Fibroblast of lung (primary cell): ENCODE results near the gene RASA3. TPM values are rescaled to one million over a fixed set of nuclear protein-coding genes. Genes with fewer than 3 reads are reported as not detected.
A peak's percentile ranks its signal among the peaks of the same experiment; 100 is the strongest.

Source experiments
- DNase-seq, 2 donors: peaks; one replicate each; pipeline versions ENCODE4 v3.0.0 to v3.0.0-alpha.2; 2010; ENCODE audit warnings: low read depth in 2 of 2
- H2AFZ ChIP-seq: 2 replicates; pipeline ENCODE4 v1.5.1; 2012; ENCODE audit warnings: low read length, control low read depth, inconsistent platforms
- H3K27ac ChIP-seq: 2 replicates; pipeline ENCODE4 v1.5.1; 2011; ENCODE audit warnings: low read length, control low read depth; ENCODE audit not compliant: insufficient read depth
- H3K27me3 ChIP-seq: 2 replicates; pipeline ENCODE4 v1.5.1; 2011; ENCODE audit warnings: mild to moderate bottlenecking, low read length; ENCODE audit not compliant: control insufficient read depth, insufficient read depth
- H3K36me3 ChIP-seq: 2 replicates; pipeline ENCODE4 v1.5.1; 2011; ENCODE audit warnings: low read length; ENCODE audit not compliant: control insufficient read depth, insufficient read depth
- H3K4me1 ChIP-seq: 2 replicates; pipeline ENCODE4 v1.5.1; 2011; ENCODE audit warnings: low read length; ENCODE audit not compliant: control insufficient read depth, insufficient read depth; ENCODE audit errors: extremely low read depth
- H3K4me2 ChIP-seq: 2 replicates; pipeline ENCODE4 v1.5.1; 2011; ENCODE audit warnings: low read length, control low read depth; ENCODE audit not compliant: insufficient read depth; ENCODE audit errors: extremely low read depth
- H3K4me3 ChIP-seq, 4 experiments: fragments of 200-600 bp in 1 of 4; sonication (generic) in 1 of 4; replicated peaks in 1 of 4; 2 replicates each; pipeline ENCODE4 v1.5.1; 2011 to 2016; ENCODE audit warnings: low read length in 4 of 4, low read depth in 3 of 4, mild to moderate bottlenecking in 3 of 4, control low read depth in 2 of 4, inconsistent platforms in 1 of 4, mixed read lengths in 1 of 4; ENCODE audit not compliant: insufficient read depth in 1 of 4; ENCODE audit errors: control extremely low read depth in 1 of 4
- H3K79me2 ChIP-seq: 2 replicates; pipeline ENCODE4 v1.5.1; 2012; ENCODE audit warnings: mild to moderate bottlenecking, low read length, inconsistent platforms; ENCODE audit not compliant: control insufficient read depth, insufficient read depth
- H3K9ac ChIP-seq: 2 replicates; pipeline ENCODE4 v1.5.1; 2011; ENCODE audit warnings: mild to moderate bottlenecking, low read length, control low read depth; ENCODE audit not compliant: insufficient read depth
- H3K9me3 ChIP-seq: 2 replicates; pipeline ENCODE4 v1.5.1; 2012; ENCODE audit warnings: low read depth, low read length; ENCODE audit not compliant: control insufficient read depth, insufficient read depth
- H4K20me1 ChIP-seq: 2 replicates; pipeline ENCODE4 v1.5.1; 2011; ENCODE audit warnings: low read length; ENCODE audit not compliant: control insufficient read depth, insufficient read depth; ENCODE audit errors: extremely low read depth
- EZH2 ChIP-seq: IDR thresholded peaks from 2 replicates; pipeline ENCODE4 v1.5.1; 2012; ENCODE audit warnings: low read length, control low read depth, mild to moderate bottlenecking; ENCODE audit errors: missing control alignments
- polyA plus RNA-seq, 2 donors: library from polyadenylated mRNA; depleted of rRNA in 1 of 2; stranded (reverse) in 1 of 2; unstranded in 1 of 2; fragments of >200 nt; gene quantifications; 2 replicates each; pipeline ENCODE4 v1.2.1, GENCODE V29; 2011 to 2012; ENCODE audit warnings: missing spikeins in 1 of 2
- total RNA-seq: library from RNA; depleted of rRNA; stranded (reverse); fragments of >200 nt; gene quantifications from 2 replicates; pipeline ENCODE4 v1.2.1, GENCODE V29; 2014
- TF ChIP-seq, protein P1 (sequence below), 2 donors: IDR thresholded peaks in 1 of 2; conservative IDR thresholded peaks in 1 of 2; 1 replicate in 1 of 2; 2 replicates in 1 of 2; pipeline ENCODE4 v1.5.1; 2011 to 2012; ENCODE audit warnings: low read length in 2 of 2, control low read depth in 1 of 2, inconsistent platforms in 1 of 2, low read depth in 1 of 2, mild to moderate bottlenecking in 1 of 2

Gene RASA3
- total and polyA plus RNA-seq, 2 donors (not counting 1 experiment from before 2014, with no cell fraction given): 26.6 to 31.1 TPM

DNA sequence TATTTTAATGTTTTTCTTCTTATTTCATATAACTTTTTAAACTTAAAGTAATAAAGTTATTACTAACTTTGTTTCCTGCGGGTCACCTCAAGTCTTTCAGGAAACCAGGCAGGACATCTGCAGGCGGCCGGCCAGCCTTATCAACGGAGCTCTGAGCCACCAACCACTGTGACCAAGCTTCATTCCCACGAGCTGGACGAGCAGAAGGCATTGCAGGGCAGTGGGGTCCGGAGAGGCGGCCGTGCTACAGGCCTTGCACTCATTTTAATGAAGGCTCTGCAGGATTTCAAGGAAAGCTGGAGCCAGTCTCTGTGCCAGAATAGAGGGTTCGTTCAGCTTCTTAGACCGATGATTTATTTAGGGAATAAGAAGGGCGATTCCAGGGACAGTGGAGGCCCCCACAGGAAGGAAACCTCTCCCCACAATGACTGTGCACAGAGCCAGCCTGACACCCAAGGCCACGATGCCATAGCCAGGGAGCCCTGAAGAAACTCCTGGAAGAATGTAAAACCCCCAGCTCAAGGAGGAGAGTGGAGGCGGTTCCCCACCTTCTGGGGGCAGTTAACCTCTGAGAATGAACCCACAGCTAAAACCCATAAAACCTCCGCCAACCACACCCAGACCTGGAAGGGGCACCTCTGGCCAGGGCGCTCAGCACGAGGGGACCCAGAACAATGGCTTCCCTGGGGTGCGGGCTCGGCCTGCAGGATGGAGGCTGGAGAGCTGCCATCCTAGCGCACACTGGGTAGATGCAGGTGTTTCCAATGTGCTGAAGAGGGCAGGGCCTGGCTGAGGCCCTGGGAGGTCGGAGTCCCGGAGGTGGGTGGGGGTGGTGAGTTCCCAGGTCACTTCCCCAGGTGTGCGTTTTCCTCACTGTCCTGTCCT, 75.0 kb downstream of the RASA3 start:
- Histone ChIP-seq H3K4me2 (no peak overlapping the region), H3K27me3 (no peaks in the 10 kb centered on the region)
- TF ChIP-seq, protein P1, sequence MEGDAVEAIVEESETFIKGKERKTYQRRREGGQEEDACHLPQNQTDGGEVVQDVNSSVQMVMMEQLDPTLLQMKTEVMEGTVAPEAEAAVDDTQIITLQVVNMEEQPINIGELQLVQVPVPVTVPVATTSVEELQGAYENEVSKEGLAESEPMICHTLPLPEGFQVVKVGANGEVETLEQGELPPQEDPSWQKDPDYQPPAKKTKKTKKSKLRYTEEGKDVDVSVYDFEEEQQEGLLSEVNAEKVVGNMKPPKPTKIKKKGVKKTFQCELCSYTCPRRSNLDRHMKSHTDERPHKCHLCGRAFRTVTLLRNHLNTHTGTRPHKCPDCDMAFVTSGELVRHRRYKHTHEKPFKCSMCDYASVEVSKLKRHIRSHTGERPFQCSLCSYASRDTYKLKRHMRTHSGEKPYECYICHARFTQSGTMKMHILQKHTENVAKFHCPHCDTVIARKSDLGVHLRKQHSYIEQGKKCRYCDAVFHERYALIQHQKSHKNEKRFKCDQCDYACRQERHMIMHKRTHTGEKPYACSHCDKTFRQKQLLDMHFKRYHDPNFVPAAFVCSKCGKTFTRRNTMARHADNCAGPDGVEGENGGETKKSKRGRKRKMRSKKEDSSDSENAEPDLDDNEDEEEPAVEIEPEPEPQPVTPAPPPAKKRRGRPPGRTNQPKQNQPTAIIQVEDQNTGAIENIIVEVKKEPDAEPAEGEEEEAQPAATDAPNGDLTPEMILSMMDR (conservative IDR thresholded peaks at IDR 0.05 in 1 of 2, IDR thresholded peaks at IDR 0.05 in 1 of 2; ENCODE audit: low read depth in 1 of 2, low read length in 2 of 2): no peak
- TF ChIP-seq EZH2: no peak

DNA sequence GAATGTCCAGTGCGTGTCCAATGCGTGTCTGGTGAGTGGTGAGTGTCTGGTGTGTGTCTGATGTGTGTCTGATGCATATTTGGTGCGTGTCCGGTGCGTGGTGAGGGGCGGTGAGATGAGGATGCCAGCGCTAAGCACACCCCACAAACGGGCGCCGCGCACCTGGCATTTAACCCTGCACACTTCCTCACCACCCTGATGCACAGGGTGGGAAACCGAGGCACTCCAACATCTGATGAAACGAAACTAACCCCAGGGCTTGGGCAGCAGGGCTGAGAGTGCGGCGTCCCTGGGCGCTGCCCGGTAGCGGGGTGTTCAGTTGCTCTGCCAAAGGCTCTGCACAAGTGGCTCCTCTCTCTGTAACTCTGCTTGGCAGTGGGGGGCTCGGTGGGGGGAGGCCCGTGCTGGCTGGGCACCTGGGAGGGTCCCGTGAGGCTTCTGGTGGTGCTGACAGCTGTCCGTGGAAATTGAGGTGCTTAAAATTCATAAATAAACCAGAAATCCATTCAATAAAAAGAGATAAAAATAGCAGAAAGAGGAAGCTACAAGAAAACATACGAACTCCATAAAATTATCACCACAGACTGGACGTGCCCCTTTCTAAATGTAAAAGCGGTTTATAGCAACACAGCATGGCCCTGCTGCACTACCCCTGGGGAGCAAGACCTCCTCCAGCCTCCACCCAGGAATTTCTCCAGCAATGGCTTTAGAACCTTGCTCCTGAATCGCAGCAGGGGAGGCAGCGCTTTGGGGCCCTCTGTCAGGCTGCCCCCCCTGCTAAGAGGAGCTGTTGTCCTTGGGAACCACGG, 76.0 kb downstream of the RASA3 start:
- TF ChIP-seq, protein P1 (conservative IDR thresholded peaks at IDR 0.05 in 1 of 2, IDR thresholded peaks at IDR 0.05 in 1 of 2; ENCODE audit: low read depth in 1 of 2, low read length in 2 of 2): no peak
- no peak for TF ChIP-seq EZH2
- Histone ChIP-seq H3K79me2 (peaks cover 87% of the 10 kb centered on the region), H3K4me1 (peaks cover 11% of the 10 kb centered on the region), H3K9ac (no peak overlapping the region), H2AFZ (no peak overlapping the region), H3K9me3 (no peaks in the 10 kb centered on the region), H3K4me2 (no peak overlapping the region), H3K27me3 (no peaks in the 10 kb centered on the region), H3K4me3 (no peak overlapping the region), H3K27ac (peak overlapping the region; percentile 5), H3K36me3 (peaks cover 33% of the 10 kb centered on the region), H4K20me1 (no peaks in the 10 kb centered on the region)
- DNase-seq: no peak

More for the DNA sequence above, 75.0 kb downstream of the RASA3 start:
- Histone ChIP-seq H3K9me3 (no peaks in the 10 kb centered on the region), H3K4me3 (no peak overlapping the region), H3K27ac (peak overlapping the region; percentile 5), H3K36me3 (peaks cover 34% of the 10 kb centered on the region), H2AFZ (no peak overlapping the region), H4K20me1 (no peaks in the 10 kb centered on the region), H3K9ac (no peak overlapping the region), H3K79me2 (peaks cover 88% of the 10 kb centered on the region), H3K4me1 (peaks cover 14% of the 10 kb centered on the region)
- no peak for DNase-seq

DNA sequence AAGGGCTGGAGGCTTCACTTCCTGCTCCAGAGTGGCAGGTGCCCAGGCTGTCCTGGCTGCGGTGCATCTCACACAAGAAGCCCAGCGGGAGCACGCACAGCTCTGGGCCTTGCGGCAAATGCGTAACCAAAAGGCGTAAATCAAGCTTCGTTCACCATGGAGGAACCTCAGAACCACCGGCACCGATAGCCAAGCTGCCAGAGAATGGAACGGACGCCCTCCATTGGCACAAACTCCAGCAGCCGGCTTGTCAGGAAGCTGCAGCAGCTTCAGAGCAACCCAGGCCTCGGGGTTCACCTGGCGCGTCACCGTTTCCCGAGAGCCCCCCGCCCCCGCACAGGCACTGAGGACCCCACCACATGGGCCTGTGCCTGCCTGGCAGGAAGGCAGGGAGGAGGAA, 76.7 kb downstream of the RASA3 start:
- Histone ChIP-seq H3K27me3 (no peaks in the 10 kb centered on the region), H3K4me1 (peaks cover 11% of the 10 kb centered on the region), H2AFZ (no peak overlapping the region), H4K20me1 (no peaks in the 10 kb centered on the region), H3K9ac (no peak overlapping the region), H3K36me3 (peaks cover 38% of the 10 kb centered on the region), H3K4me3 (no peak overlapping the region), H3K9me3 (no peaks in the 10 kb centered on the region), H3K4me2 (no peak overlapping the region), H3K79me2 (peaks cover 87% of the 10 kb centered on the region), H3K27ac (no peak overlapping the region)
- TF ChIP-seq, protein P1 (conservative IDR thresholded peaks at IDR 0.05 in 1 of 2, IDR thresholded peaks at IDR 0.05 in 1 of 2; ENCODE audit: low read depth in 1 of 2, low read length in 2 of 2): no peak
- no peak for TF ChIP-seq EZH2
- DNase-seq: no peak
